GM21825 (cell line): Measurements from ENCODE around the gene JMY.

Experiments
- ATAC-seq: cut with Tn5 transposase; IDR thresholded peaks from one replicate; pipeline ENCODE4 v1.9.1; 2021; ENCODE audit warnings: mild to moderate bottlenecking, moderate library complexity; ENCODE audit not compliant: unreplicated experiment

JMY gene, protein sequence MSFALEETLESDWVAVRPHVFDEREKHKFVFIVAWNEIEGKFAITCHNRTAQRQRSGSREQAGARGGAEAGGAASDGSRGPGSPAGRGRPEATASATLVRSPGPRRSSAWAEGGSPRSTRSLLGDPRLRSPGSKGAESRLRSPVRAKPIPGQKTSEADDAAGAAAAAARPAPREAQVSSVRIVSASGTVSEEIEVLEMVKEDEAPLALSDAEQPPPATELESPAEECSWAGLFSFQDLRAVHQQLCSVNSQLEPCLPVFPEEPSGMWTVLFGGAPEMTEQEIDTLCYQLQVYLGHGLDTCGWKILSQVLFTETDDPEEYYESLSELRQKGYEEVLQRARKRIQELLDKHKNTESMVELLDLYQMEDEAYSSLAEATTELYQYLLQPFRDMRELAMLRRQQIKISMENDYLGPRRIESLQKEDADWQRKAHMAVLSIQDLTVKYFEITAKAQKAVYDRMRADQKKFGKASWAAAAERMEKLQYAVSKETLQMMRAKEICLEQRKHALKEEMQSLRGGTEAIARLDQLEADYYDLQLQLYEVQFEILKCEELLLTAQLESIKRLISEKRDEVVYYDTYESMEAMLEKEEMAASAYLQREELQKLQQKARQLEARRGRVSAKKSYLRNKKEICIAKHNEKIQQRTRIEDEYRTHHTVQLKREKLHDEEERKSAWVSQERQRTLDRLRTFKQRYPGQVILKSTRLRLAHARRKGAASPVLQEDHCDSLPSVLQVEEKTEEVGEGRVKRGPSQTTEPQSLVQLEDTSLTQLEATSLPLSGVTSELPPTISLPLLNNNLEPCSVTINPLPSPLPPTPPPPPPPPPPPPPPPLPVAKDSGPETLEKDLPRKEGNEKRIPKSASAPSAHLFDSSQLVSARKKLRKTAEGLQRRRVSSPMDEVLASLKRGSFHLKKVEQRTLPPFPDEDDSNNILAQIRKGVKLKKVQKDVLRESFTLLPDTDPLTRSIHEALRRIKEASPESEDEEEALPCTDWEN

DNA sequence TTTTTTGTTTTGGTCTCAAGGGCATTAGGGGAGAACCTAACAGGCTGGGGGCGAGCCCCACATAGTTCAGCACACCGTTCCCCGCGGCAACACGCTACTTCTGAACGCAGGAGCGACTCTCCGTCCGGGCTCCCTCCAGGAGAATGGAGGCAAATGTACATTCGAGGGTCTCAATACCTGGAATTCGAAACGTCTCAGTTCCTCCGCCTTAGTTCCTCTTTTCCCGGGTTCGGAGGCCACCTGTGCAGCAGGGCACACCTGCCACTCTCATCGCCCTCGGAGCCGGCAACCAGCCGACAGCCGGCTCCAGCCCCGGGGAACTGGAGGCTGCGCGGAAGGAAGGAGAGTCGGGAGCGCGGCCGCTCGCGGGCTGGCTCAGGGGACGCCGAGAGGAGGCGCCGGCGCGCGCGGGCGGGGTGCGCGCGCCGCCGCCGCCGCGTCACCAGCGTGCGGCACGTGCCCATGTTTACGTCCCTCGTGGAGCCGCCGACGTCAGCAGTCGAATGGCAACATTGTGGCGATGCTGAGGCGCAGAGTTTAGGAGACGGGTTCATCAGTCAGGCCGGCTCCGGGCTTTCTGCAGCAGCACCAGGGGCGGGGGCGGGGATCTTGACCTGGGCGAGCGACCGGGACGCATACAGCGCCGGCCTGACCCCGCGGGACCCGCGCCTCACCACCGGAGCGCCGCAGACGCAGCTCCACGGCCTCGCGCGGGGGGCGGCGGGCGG is at the start of gene JMY:
Gene JMY, plus strand, starts transcription at position 498 of the 728 bp plus-strand sequence. CDS start 520 bp downstream, outside the sequence.
- ATAC-seq: peak; percentile 62

DNA sequence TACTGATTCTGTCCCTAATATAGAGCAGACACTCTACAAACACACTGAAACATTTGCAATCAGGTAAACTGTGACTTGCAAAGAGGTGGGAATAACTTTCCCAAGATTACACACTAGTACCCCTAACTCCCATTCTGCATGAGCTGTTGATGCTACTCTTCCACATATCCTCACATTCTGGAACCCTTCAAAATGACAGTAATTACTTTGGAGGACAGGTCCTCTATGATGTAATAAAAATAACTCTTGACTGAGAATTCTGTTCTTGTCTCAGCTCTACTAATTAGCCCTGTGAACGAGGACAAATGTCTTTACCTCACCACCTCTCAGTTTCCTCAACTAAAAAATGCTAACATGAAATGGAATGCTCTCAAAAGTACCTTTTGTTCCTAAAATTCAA is 49.5 kb upstream of the JMY start:
- no peak for ATAC-seq

DNA sequence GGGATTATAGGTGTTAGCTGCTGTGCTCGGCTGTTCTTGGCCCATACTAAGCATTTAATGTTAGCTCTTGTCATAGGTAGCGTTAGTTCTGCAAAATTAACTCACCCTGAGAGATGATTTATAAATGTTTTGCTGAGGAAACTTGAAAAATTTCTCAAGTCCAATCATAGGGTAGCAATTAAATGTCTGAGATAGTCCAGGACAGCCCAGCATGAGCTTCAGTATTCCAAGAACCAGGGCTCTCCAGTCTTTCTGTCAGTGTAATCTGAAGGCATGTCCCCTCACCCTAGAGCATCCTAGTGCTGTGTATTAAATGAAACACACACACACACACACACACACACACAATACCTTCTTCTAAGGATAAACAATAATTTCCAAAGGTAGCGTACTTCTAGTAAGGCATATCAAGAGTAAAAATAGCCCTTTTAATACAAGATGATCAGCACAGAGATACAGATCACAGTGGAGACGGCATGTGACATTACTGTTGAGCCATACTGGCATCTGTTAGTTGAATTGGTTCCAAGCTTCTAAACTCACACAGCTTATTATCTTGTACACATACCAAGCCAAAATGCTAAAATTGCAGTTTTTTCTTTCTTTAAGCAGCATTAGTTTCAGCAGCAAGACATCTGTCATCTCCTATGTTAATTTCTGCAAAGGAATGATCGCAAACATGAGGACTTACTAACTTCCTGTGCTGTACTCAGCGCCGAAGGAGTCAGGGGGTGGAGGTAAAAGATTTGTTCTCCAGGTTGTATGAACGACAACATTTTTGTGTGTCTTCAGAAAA is 46.3 kb upstream of the JMY start:
- no peak for ATAC-seq

DNA sequence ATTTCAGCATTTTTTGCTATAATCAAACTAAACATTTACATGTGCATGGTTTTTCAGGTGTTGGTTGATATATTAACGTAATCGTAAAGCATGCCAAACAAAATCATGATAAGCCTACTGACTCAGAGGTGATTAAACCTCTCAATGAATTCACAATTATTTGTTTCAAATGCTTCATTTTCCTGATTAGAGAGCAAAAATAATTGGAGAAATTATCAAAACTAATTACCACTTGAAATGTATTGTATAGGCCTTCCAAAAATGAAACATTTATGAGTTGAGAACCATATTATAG is 45.7 kb upstream of the JMY start:
- ATAC-seq: no peak

DNA sequence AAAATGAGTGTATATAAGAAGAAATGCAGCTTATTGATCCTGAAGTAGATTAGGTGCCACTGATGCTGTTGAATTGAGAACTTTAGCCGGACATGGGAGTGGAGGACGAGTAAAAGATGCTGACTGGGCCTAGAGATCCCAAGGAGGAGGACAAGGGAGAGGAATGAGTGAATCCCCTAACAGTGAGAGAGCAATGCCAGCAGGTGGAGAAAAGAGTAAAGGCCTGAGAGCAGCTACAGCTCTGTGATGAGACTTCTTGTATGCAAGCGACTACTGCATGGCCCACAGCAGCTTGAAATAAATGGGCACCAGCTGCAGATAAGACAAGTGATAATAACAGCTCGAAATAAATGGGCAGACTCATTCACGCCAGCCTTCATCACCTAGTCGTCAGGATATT is 44.5 kb upstream of the JMY start:
- ATAC-seq: no peak

DNA sequence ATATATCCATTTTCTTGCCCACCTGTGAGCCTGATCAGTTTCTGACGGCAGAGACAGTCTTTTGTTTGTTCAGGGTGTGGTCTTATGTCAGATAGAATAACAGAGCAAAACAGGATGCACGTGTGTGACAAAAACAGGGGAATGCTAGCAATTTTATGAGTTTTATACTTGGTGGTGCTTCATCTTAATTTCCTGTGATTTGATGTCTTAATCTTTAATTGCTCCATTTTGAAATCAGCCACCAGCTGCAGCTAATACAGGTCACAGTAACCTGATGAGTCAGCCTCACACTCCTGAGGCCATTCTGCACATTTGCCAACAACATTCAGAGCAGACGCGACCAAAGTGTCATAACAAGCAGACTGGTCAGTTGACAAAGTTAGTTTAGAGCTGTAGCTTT is 42.3 kb upstream of the JMY start:
- ATAC-seq: no peak

DNA sequence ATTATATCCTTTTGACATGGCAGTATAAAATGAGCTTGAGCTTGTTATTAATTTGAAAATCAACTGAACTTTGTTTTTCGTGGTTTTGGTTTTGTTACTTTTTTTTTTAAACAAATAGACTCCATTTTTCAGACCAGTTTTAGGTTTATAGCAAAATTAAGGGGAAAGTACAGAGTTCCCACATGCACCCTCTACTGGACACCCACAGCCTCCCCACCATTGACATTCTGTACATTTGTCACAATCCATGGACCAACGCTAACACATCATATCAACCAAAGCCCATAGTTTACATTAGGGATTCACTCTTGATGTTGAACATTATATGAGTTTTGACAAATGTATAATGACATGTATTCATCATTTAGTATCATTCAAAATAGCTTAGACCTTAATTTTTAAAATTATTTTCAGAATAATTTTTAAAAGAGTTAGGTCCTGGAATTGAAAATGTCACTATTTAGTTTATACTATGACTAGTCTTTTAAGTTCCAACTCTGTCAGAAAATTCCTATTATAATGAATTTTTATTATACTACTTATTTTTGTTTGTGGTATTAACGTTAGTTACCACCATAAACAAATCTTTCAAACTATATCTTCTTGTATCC is 35.3 kb upstream of the JMY start:
- ATAC-seq: no peak

DNA sequence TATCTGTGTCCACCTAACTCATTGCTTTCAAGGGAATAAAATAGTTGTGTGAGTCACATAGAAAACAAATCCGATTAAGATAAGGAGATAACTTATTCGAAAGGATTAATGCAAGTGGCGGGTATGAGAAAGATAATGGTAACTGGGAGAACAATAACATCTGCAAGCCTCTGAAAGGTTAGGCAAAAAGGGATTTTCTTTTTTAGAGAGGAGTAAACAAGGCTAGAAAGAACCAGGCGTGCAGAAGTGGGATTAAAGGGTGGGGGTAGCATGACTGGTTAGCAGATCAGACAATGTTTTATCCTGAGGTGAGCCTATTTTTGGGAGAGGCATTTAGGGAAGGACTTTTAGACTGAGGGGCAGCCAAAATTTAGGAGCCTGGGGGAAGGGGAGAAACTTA is 34.7 kb upstream of the JMY start:
- ATAC-seq: no peak

DNA sequence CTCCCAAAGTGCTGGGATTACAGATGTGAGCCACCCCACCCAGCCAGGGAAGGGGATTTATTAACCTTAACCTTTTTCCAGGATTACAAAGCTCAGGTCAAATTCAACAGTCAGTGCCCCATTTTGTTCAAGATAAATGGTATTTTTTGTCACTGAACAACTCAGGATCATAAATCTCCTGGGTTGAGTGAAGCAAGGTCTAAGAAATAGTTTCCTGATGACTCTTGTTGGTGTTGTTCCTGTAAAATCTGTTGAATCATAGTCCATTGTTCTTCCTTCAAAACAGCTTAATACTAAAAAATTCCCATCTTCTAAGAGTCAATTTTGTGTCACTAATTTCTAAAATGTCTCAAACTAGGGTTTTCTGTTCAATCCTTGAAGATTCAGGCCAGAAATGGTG is 33.9 kb upstream of the JMY start:
- no peak for ATAC-seq

DNA sequence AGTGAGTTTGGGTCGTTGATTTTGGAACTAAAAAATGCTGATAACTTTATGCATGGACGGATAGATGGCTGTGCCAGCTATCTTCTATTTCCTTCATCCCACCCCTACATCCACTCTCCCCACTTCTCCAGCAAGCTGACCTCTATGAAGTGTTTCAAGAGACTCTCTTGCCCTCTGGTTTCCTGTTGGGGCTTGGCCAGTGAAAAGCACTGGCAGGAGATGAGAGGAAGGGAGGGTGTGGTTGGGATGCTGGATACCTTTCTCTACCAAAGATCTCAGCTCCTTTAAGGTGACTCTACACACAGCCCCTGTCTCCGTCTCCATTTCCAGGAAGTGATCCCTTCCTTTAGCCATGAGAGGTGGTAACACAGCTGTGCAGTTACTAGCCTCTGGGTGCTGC is 30.0 kb upstream of the JMY start:
- ATAC-seq: no peak

DNA sequence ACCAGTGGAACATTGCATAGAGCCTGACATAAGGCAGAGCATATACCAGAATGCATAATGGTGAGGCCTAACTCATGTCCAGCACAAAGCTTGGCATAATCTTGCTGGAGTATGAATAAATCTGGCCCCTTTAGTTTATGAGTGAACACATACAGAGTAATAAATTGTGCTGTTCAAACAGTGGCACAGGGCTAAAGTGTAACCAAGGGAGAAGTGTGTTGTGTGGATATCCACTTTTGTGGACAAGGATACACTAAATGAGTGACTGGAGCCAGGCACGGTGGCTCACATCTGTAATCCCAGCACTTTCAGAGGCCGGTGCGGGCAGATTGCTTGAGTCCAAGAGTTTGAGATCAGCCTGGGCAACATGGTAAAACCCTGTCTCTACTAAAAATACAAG is 29.4 kb upstream of the JMY start:
- ATAC-seq: no peak

DNA sequence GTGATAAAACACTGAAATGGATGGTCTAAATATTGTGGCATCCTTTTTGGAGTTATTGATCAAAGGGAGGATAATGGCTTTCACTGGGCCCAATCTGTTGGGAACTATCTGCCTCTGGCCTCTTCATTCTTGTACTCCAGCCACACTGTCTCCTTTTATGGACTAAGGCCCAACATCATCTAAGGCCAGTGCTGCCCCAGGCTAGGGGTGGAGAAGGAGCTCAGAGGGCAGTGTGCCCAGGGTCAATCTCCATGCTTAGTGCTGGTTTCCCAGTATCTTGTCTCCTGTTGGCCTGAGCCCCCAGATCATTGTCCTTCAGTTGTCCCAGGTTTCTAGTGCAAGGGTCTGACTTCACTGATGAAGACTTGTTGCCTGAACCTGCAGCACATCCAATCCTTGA is 26.4 kb upstream of the JMY start:
- ATAC-seq: no peak

DNA sequence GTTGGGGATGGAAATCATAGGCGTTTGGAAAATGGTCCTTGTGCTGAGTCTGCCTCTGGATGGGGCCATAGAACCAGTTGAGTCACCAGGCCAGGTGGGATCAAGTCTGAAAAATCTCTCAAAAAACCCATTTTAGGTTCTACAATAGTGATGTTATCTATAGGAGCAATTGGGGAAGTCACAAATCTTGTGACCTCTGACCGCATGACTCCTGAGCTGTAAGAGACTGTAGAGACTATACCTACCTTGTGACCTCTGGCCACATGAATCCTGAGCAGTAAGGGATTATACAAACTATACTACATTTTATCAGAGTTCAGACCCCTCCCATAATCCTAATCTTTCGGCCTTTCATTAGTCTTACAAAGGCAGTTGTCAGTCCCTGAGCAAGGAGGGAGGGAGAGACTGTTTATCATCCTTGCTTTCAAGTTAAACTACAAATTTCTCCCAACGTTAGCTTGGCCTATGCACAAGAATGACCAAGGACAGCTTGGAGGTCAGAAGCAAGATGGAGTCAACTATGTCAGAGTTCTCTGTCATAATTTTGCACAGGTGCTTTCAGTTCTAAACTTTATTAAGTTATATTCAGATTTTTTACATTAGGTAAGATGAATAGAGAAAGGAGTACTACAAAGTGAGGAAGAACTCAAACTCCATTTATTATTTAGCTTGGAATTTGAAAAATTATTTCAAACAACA is 11.5 kb upstream of the JMY start:
- ATAC-seq: no peak

DNA sequence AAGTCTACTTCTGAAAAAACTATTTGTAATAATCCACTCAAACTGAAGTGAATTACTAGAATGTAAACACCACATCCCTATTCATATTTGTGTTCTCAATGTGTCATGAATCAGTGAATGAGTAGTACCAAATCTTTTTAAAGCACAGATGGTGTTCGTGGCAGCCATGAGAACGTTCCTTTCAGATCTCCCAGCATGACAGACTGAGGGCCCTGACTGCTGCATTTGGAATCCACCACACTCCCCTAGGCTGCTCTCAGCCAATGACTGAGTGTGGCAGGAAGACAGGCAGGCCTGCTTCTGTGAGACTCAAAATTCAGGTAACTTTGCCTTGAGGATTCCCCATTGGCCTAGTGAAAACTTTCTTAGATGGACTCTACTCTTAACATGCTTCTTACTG is 10.9 kb upstream of the JMY start:
- no peak for ATAC-seq

DNA sequence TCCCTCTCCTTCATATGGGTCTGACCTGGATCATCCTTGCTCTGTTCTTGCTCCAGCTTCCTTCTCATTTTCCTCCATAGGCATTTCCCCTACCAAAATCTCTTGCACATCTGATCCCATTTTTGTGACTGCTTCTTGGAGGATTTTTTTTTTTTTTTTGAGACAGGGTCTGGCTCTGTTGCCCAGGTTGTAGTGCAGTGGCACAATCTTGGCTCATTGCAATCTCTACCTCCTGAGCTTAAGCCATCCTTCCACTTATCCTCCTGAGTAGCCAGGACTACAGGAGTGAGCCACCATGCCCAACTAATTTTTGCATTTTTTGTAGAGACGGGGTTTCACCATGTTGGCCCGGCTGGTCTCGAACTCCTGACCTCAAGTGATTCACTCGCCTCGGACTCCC is 10.5 kb upstream of the JMY start:
- ATAC-seq: no peak

DNA sequence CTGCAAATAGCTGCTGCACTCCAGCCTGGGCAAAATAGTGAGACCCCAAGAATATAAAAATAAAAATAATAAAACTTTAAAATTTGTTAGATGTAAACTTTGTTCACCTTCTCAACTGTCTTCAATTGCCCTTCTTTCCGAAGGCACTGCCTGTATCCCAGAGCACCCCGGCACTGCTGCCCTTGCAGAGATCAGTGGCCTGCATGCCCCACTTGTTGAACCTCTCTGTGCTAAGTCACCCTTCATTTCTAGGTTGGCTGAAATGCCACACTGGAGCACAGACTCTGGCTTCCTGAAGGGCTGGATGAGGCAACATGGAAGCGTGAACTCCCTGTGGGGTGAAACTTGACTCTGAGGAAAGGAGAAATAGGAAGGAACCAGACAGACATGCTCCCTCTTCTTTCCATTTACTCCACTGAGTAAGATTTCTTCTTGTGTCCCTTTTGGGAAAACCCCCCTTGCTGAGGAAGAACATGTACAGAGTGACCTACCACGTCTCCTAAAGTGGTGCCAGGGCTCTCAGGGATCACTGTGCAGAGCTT is 8.4 kb upstream of the JMY start:
- ATAC-seq: no peak

DNA sequence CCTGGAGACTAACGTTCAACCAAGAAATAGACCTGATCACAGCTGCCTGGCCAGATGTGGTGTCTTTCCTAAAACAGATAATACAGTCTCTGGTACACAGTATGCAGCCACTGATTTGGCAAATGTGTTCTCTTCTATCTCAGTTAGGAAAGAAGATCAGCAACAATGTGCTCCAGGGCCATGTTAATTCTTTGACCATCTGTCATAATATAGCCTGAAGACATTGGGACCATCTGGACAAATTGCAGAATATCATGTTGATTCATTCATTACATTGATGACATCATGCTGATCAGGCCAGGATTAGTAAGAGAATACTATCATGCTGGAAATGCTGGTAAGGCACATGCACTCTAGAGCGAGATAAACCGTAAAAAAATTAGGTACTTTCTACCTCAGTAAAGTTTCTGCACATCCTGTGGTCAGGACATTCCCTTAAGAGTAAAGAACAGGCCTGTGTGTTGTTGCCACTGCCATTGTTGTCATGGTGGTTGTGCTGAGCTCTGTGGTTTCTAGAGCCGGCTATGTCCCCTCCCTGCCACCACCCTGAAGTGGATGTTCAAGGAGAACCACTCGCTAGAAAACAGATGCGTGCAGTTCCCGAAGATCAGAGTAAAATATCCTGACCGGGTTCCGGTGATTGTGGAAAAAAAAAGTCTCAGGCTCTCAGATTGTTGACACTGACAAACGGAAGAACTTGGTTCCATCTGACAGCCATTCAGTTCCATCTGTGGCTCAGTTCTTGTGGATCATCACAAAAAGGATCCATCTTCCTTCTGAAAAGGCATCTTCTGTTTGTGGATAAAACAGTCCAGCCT is 6.4 kb upstream of the JMY start:
- peak; percentile 70 for ATAC-seq

DNA sequence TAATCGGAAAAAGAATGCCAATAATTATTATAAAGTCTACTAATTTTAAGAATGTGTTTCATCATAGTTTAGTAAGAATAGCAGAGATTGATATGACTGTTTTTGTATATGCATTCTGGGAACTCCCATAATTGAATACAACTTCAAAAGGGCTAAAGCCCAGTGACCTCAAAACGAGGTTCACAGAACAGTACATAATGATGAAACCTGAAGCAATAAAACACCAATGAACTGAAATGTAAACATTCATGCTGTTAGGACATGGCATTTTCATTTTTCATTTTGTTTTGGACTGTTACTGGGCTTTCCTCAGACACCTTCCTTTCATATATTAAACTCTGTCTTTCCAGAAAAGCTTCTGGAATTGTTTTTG is 684 bp upstream of the JMY start:
- ATAC-seq: peak; percentile 14
